Hepatocyte (in vitro differentiated cells): ENCODE data around the gene SLC6A4. TPM values are rescaled to one million over a fixed set of nuclear protein-coding genes. Genes with fewer than 3 reads are reported as not detected.

Experiments
- DNase-seq: peaks from one replicate; pipeline ENCODE4 v3.0.0-alpha.2; 2016; ENCODE audit warnings: low spot score
- H2AFZ ChIP-seq: fragments of 200-600 bp; sonication (generic); 2 replicates; pipeline ENCODE4 v1.6.0; 2016; ENCODE audit warnings: antibody characterized with exemption, mild to moderate bottlenecking
- H3K27ac ChIP-seq: fragments of 200-600 bp; sonication (generic); 2 replicates; pipeline ENCODE4 v1.5.1; 2016; ENCODE audit warnings: mild to moderate bottlenecking
- H3K27me3 ChIP-seq: fragments of 200-600 bp; sonication (generic); 2 replicates; pipeline ENCODE4 v1.6.1; 2016
- H3K36me3 ChIP-seq: fragments of 200-600 bp; sonication (generic); replicated peaks from 2 replicates; pipeline ENCODE4 v1.5.1; 2016; ENCODE audit warnings: low read depth; ENCODE audit not compliant: insufficient read depth
- H3K4me1 ChIP-seq: fragments of 200-600 bp; sonication (generic); 2 replicates; pipeline ENCODE4 v1.5.1; 2016; ENCODE audit warnings: mild to moderate bottlenecking, moderate library complexity; ENCODE audit not compliant: insufficient read depth
- H3K4me2 ChIP-seq: fragments of 200-600 bp; sonication (generic); 2 replicates; pipeline ENCODE4 v1.6.0; 2016
- H3K4me3 ChIP-seq: fragments of 200-600 bp; sonication (generic); 2 replicates; pipeline ENCODE4 v1.5.1; 2016; ENCODE audit warnings: mild to moderate bottlenecking
- H3K79me2 ChIP-seq: fragments of 200-600 bp; sonication (generic); 2 replicates; pipeline ENCODE4 v1.6.0; 2017; ENCODE audit warnings: mild to moderate bottlenecking
- H3K9me2 ChIP-seq: fragments of 200-600 bp; sonication (generic); replicated peaks from 2 replicates; pipeline ENCODE4 v1.6.0; 2017; ENCODE audit warnings: mild to moderate bottlenecking; ENCODE audit not compliant: insufficient read depth
- H3K9me3 ChIP-seq: fragments of 200-600 bp; sonication (generic); 2 replicates; pipeline ENCODE4 v1.5.1; 2016; ENCODE audit warnings: low read depth, mild to moderate bottlenecking
- H4K20me1 ChIP-seq: fragments of 200-600 bp; sonication (generic); 2 replicates; pipeline ENCODE4 v1.6.0; 2016; ENCODE audit warnings: mild to moderate bottlenecking; ENCODE audit not compliant: insufficient read depth, poor library complexity, severe bottlenecking
- CTCF ChIP-seq: fragments of 200-600 bp; sonication (generic); IDR thresholded peaks from 2 replicates; pipeline ENCODE4 v1.5.1; 2016; ENCODE audit warnings: antibody characterized with exemption, mild to moderate bottlenecking; ENCODE audit not compliant: poor library complexity
- EZH2 ChIP-seq: fragments of 200-600 bp; sonication (generic); IDR thresholded peaks from 2 replicates; pipeline ENCODE4 v1.6.1; 2016; ENCODE audit warnings: antibody characterized with exemption, mild to moderate bottlenecking, borderline replicate concordance
- EZH2phosphoT487 ChIP-seq: fragments of 200-600 bp; sonication (generic); IDR thresholded peaks from one replicate; pipeline ENCODE4 v1.6.1; 2018; ENCODE audit warnings: antibody characterized with exemption, mild to moderate bottlenecking, low read depth, moderate library complexity; ENCODE audit not compliant: unreplicated experiment, severe bottlenecking
- WGBS: methylation state at CpG from one replicate; pipeline ENCODE4 v1.1.6; 2016; ENCODE audit warnings: low lambda C conversion rate; ENCODE audit errors: missing lambda C conversion rate; 5-methylcytosine and 5-hydroxymethylcytosine counted together
- polyA plus RNA-seq: library from polyadenylated mRNA; unstranded; fragments of >200 nt; fragmentation: Nextera tagmentation; extraction: Ambion mirVana; gene quantifications from 2 replicates; pipeline ENCODE4 v1.2.1, GENCODE V29; 2016
- total RNA-seq: library from RNA; depleted of rRNA; stranded (reverse); fragments of >200 nt; gene quantifications from 2 replicates; pipeline ENCODE4 v1.2.3, GENCODE V29; 2014

The SLC6A4 gene
- total and polyA plus RNA-seq, 2 experiments from 2014 or later: 2.0 to 2.6 TPM

- H3K4me3 ChIP-seq: no peak overlapping the region
- no peak overlapping the region for H3K27ac ChIP-seq
- no peaks in the 10 kb centered on the region for H4K20me1 ChIP-seq
- DNase-seq: no peak
- TF ChIP-seq CTCF: no peak
- no peak for TF ChIP-seq EZH2
- no peak for TF ChIP-seq EZH2phosphoT487
- H3K4me1 ChIP-seq: peaks cover 19% of the 10 kb centered on the region
- H3K27me3 ChIP-seq: no peaks in the 10 kb centered on the region
- no peaks in the 10 kb centered on the region for H3K9me2 ChIP-seq
- H2AFZ ChIP-seq: no peak overlapping the region
- no peak overlapping the region for H3K4me2 ChIP-seq
- H3K79me2 ChIP-seq: no peaks in the 10 kb centered on the region
- H3K36me3 ChIP-seq: no peaks in the 10 kb centered on the region
- 81% methylated on average over 9 of the region's 9 CpGs for WGBS
- no peaks in the 10 kb centered on the region for H3K9me3 ChIP-seq
Measured at GRCh38 chr17:30218799-30219198, 16.7 kb downstream of the SLC6A4 start.

GRCh38 chr17:30217746-30218245 is 17.7 kb downstream of the SLC6A4 start:
- no peaks in the 10 kb centered on the region for H3K27me3 ChIP-seq
- DNase-seq: no peak
- no peaks in the 10 kb centered on the region for H3K9me3 ChIP-seq
- H3K9me2 ChIP-seq: no peaks in the 10 kb centered on the region
- H4K20me1 ChIP-seq: no peaks in the 10 kb centered on the region
- H3K4me2 ChIP-seq: no peak overlapping the region
- H3K79me2 ChIP-seq: no peaks in the 10 kb centered on the region
- 96% methylated on average over 11 of the region's 11 CpGs for WGBS
- H3K4me3 ChIP-seq: no peak overlapping the region
- H2AFZ ChIP-seq: no peak overlapping the region
- H3K4me1 ChIP-seq: peaks cover 12% of the 10 kb centered on the region
- TF ChIP-seq EZH2 (no peak), CTCF (no peak), EZH2phosphoT487 (no peak)
- no peak overlapping the region for H3K27ac ChIP-seq
- H3K36me3 ChIP-seq: no peaks in the 10 kb centered on the region

GRCh38 chr17:30217054-30217453 is 18.4 kb downstream of the SLC6A4 start:
- DNase-seq: no peak
- TF ChIP-seq EZH2: no peak
- TF ChIP-seq EZH2phosphoT487: no peak
- no peak for TF ChIP-seq CTCF
- no peak overlapping the region for H3K4me2 ChIP-seq
- H3K79me2 ChIP-seq: no peaks in the 10 kb centered on the region
- WGBS: 97% methylated on average over 6 of the region's 6 CpGs
- no peak overlapping the region for H3K27ac ChIP-seq
- H3K36me3 ChIP-seq: no peaks in the 10 kb centered on the region
- H3K4me3 ChIP-seq: no peak overlapping the region
- H3K9me2 ChIP-seq: no peaks in the 10 kb centered on the region
- H3K27me3 ChIP-seq: no peaks in the 10 kb centered on the region
- peaks cover 5% of the 10 kb centered on the region for H3K4me1 ChIP-seq
- no peaks in the 10 kb centered on the region for H3K9me3 ChIP-seq
- no peaks in the 10 kb centered on the region for H4K20me1 ChIP-seq
- no peak overlapping the region for H2AFZ ChIP-seq

GRCh38 chr17:30212750-30213149 is 22.7 kb downstream of the SLC6A4 start:
- Histone ChIP-seq H3K4me1 (no peaks in the 10 kb centered on the region), H3K4me3 (no peak overlapping the region), H3K27me3 (no peaks in the 10 kb centered on the region), H3K79me2 (no peaks in the 10 kb centered on the region), H3K27ac (no peak overlapping the region), H3K9me2 (no peaks in the 10 kb centered on the region), H3K9me3 (no peaks in the 10 kb centered on the region), H3K4me2 (no peak overlapping the region), H4K20me1 (no peaks in the 10 kb centered on the region), H3K36me3 (no peaks in the 10 kb centered on the region), H2AFZ (no peak overlapping the region)
- WGBS: 89% methylated on average over 11 of the region's 11 CpGs
- TF ChIP-seq EZH2phosphoT487 (no peak), EZH2 (no peak), CTCF (no peak)
- no peak for DNase-seq
